Measurements from ENCODE around the gene NPAS3.

Gene NPAS3

DNA sequence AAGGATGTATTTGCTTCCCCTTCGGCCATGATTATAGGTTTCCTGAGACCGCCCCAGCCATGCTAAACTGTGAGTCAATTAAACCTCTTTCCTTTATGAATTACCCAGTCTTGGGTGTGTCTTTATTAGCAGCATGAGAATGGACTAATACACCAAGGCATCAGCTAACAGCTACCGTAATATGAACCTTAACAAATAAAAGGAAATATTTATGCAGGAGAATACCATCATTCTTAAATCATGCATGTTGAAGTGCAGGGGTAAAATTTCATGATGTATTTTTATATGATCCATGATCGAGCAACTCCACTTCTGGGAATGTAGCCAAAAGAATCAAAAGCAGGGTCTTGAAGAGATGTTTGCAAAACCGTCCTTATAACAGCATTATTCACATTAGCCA, 379.0 kb downstream of the NPAS3 start:
- H3K4me1 ChIP-seq (ENCODE audit: insufficient read depth, low read length, poor library complexity, severe bottlenecking) = no peaks in the 10 kb centered on the region
- no peaks in the 10 kb centered on the region for H3K9me2 ChIP-seq (replicated peaks; ENCODE audit: low read depth, low read length)
- no peaks in the 10 kb centered on the region for H3K9me3 ChIP-seq (ENCODE audit: insufficient read depth, low read depth, low read length)
- H3K9ac ChIP-seq (ENCODE audit: low read depth, low read length, poor library complexity, severe bottlenecking) = no peak overlapping the region
- TF ChIP-seq CTCF (conservative IDR thresholded peaks at IDR 0.05; ENCODE audit: low read length) (no peak), EZH2phosphoT487 (IDR thresholded peaks at IDR 0.05; ENCODE audit: borderline replicate concordance) (no peak)
- no peaks in the 10 kb centered on the region for H3K79me2 ChIP-seq (ENCODE audit: insufficient read depth, low read length)
- H3K4me2 ChIP-seq (ENCODE audit: low read depth, low read length, poor library complexity, severe bottlenecking) = no peak overlapping the region
- no peak overlapping the region for H3K4me3 ChIP-seq (ENCODE audit: low read length, poor library complexity, severe bottlenecking)
- H3F3A ChIP-seq (ENCODE audit: low read depth) = no peaks in the 10 kb centered on the region
- no peaks in the 10 kb centered on the region for H4K20me1 ChIP-seq (ENCODE audit: insufficient read depth, low read length, poor library complexity, severe bottlenecking)
- no peaks in the 10 kb centered on the region for H3K27me3 ChIP-seq (ENCODE audit: insufficient read depth, low read length, poor library complexity, severe bottlenecking)
- H3K36me3 ChIP-seq (ENCODE audit: insufficient read depth, low read length) = no peaks in the 10 kb centered on the region
- no peak overlapping the region for H2AFZ ChIP-seq (ENCODE audit: low read length)

- Histone ChIP-seq H3K4me3 (ENCODE audit: low read length, poor library complexity, severe bottlenecking) (no peak overlapping the region), H2AFZ (ENCODE audit: low read length) (no peak overlapping the region), H3K9me2 (replicated peaks; ENCODE audit: low read depth, low read length) (no peaks in the 10 kb centered on the region), H3F3A (ENCODE audit: low read depth) (no peaks in the 10 kb centered on the region), H3K9ac (ENCODE audit: low read depth, low read length, poor library complexity, severe bottlenecking) (no peak overlapping the region), H3K79me2 (ENCODE audit: insufficient read depth, low read length) (no peaks in the 10 kb centered on the region), H3K4me1 (ENCODE audit: insufficient read depth, low read length, poor library complexity, severe bottlenecking) (no peaks in the 10 kb centered on the region), H3K9me3 (ENCODE audit: insufficient read depth, low read depth, low read length) (no peaks in the 10 kb centered on the region), H3K27me3 (ENCODE audit: insufficient read depth, low read length, poor library complexity, severe bottlenecking) (no peaks in the 10 kb centered on the region), H4K20me1 (ENCODE audit: insufficient read depth, low read length, poor library complexity, severe bottlenecking) (no peaks in the 10 kb centered on the region), H3K4me2 (ENCODE audit: low read depth, low read length, poor library complexity, severe bottlenecking) (no peak overlapping the region), H3K36me3 (ENCODE audit: insufficient read depth, low read length) (no peaks in the 10 kb centered on the region)
- TF ChIP-seq EZH2phosphoT487 (IDR thresholded peaks at IDR 0.05; ENCODE audit: borderline replicate concordance) (no peak), CTCF (conservative IDR thresholded peaks at IDR 0.05; ENCODE audit: low read length) (no peak)
Observed at GRCh38 chr14:33323979-33324378, 385.3 kb downstream of the NPAS3 start.

GRCh38 chr14:33331176-33331949, 392.7 kb downstream of the NPAS3 start:
- Histone ChIP-seq H3K9ac (ENCODE audit: low read depth, low read length, poor library complexity, severe bottlenecking) (no peak overlapping the region), H3F3A (ENCODE audit: low read depth) (no peaks in the 10 kb centered on the region), H3K4me2 (ENCODE audit: low read depth, low read length, poor library complexity, severe bottlenecking) (no peak overlapping the region)

More at GRCh38 chr14:33331176-33331949, 392.7 kb downstream of the NPAS3 start:
- no peaks in the 10 kb centered on the region for H3K9me2 ChIP-seq (replicated peaks; ENCODE audit: low read depth, low read length)
- no peaks in the 10 kb centered on the region for H3K27me3 ChIP-seq (ENCODE audit: insufficient read depth, low read length, poor library complexity, severe bottlenecking)
- H3K9me3 ChIP-seq (ENCODE audit: insufficient read depth, low read depth, low read length) = no peaks in the 10 kb centered on the region
- no peaks in the 10 kb centered on the region for H3K36me3 ChIP-seq (ENCODE audit: insufficient read depth, low read length)
- no peak overlapping the region for H3K4me3 ChIP-seq (ENCODE audit: low read length, poor library complexity, severe bottlenecking)
- TF ChIP-seq CTCF (conservative IDR thresholded peaks at IDR 0.05; ENCODE audit: low read length) (no peak), EZH2phosphoT487 (IDR thresholded peaks at IDR 0.05; ENCODE audit: borderline replicate concordance) (no peak)
- H3K4me1 ChIP-seq (ENCODE audit: insufficient read depth, low read length, poor library complexity, severe bottlenecking) = no peaks in the 10 kb centered on the region
- no peaks in the 10 kb centered on the region for H4K20me1 ChIP-seq (ENCODE audit: insufficient read depth, low read length, poor library complexity, severe bottlenecking)
- no peak overlapping the region for H2AFZ ChIP-seq (ENCODE audit: low read length)
- H3K79me2 ChIP-seq (ENCODE audit: insufficient read depth, low read length) = no peaks in the 10 kb centered on the region

Measured in Loucy (cell line).